GM18907 (cell line): ENCODE measurements around the gene VPS9D1.

Experiments used
- ATAC-seq: cut with Tn5 transposase; IDR thresholded peaks from one replicate; pipeline ENCODE4 v1.9.1; 2021; ENCODE audit warnings: mild to moderate bottlenecking, moderate library complexity; ENCODE audit not compliant: unreplicated experiment

Gene VPS9D1

GRCh38 chr16:89732918-89733242 is 12.2 kb upstream of the VPS9D1 start:
- no peak for ATAC-seq

GRCh38 chr16:89732142-89732917 is 11.6 kb upstream of the VPS9D1 start:
- no peak for ATAC-seq

GRCh38 chr16:89730610-89731234 is 10.0 kb upstream of the VPS9D1 start:
- ATAC-seq, result no peak

GRCh38 chr16:89729863-89730593 is 9.3 kb upstream of the VPS9D1 start:
- no peak for ATAC-seq

- no peak for ATAC-seq
Observed at GRCh38 chr16:89729293-89729692, 8.6 kb upstream of the VPS9D1 start.

GRCh38 chr16:89727406-89728120 is 6.9 kb upstream of the VPS9D1 start:
- ATAC-seq, result no peak

GRCh38 chr16:89723279-89724250 is 2.9 kb upstream of the VPS9D1 start:
- no peak for ATAC-seq

- peak; percentile 1 for ATAC-seq
Observed at GRCh38 chr16:89722392-89723278, 1.9 kb upstream of the VPS9D1 start.

GRCh38 chr16:89721546-89722391 is 1.1 kb upstream of the VPS9D1 start:
- ATAC-seq, result peak; percentile 43

- peak; percentile 27 for ATAC-seq
Observed at GRCh38 chr16:89720551-89720812, 216 bp downstream of the VPS9D1 start.

- no peak for ATAC-seq
Observed at GRCh38 chr16:89717688-89718505, 2.8 kb downstream of the VPS9D1 start.

GRCh38 chr16:89716916-89717687 is 3.6 kb downstream of the VPS9D1 start:
- no peak for ATAC-seq

- no peak for ATAC-seq
Observed at GRCh38 chr16:89716493-89716892, 4.2 kb downstream of the VPS9D1 start.

GRCh38 chr16:89712274-89712781 is 8.4 kb downstream of the VPS9D1 start:
- no peak for ATAC-seq

- ATAC-seq, result no peak
Observed at GRCh38 chr16:89711601-89712273, 9.0 kb downstream of the VPS9D1 start.
